Parathyroid adenoma (tissue), 2 donors: Measurements from ENCODE around the gene IST1.

ENCODE experiments used
- H2AFZ ChIP-seq: fragments of 300-600 bp; sonication (generic); one replicate; pipeline ENCODE4 v1.7.0; 2017; ENCODE audit warnings: antibody characterized with exemption, mild to moderate bottlenecking
- H3K27ac ChIP-seq: fragments of 300-600 bp; sonication (generic); one replicate; pipeline ENCODE4 v1.7.0; 2017
- H3K27me3 ChIP-seq: fragments of 300-600 bp; sonication (generic); one replicate; pipeline ENCODE4 v1.7.0; 2017; ENCODE audit warnings: low read length; ENCODE audit not compliant: control insufficient read depth, insufficient read depth
- H3K36me3 ChIP-seq: fragments of 300-600 bp; sonication (generic); one replicate; pipeline ENCODE4 v1.7.0; 2017; ENCODE audit warnings: low read length; ENCODE audit not compliant: control insufficient read depth, insufficient read depth
- H3K4me1 ChIP-seq: fragments of 300-600 bp; sonication (generic); one replicate; pipeline ENCODE4 v1.7.0; 2017; ENCODE audit warnings: control low read depth
- H3K4me2 ChIP-seq: fragments of 300-600 bp; sonication (generic); one replicate; pipeline ENCODE4 v1.7.0; 2017; ENCODE audit warnings: low read length
- H3K4me3 ChIP-seq: fragments of 300-600 bp; sonication (generic); one replicate; pipeline ENCODE4 v1.7.0; 2017; ENCODE audit warnings: low read depth, low read length
- H3K79me2 ChIP-seq: fragments of 300-600 bp; sonication (generic); one replicate; pipeline ENCODE4 v1.7.0; 2017; ENCODE audit warnings: control low read depth
- H3K9ac ChIP-seq: fragments of 300-600 bp; sonication (generic); one replicate; pipeline ENCODE4 v1.7.0; 2017; ENCODE audit warnings: mild to moderate bottlenecking
- H3K9me3 ChIP-seq: fragments of 300-600 bp; sonication (generic); one replicate; pipeline ENCODE4 v1.7.0; 2017; ENCODE audit warnings: low read length; ENCODE audit not compliant: control insufficient read depth
- CTCF ChIP-seq: fragments of 300-600 bp; sonication (generic); IDR thresholded peaks from one replicate; pipeline ENCODE4 v1.7.0; 2017; ENCODE audit warnings: antibody characterized with exemption, mild to moderate bottlenecking
- donor health status: primary hyperparathyroidism.

IST1 gene

GRCh38 chr16:71883168-71883848 lies 12.0 kb upstream of the IST1 start:
- peak overlapping the region; percentile 98 for H3K4me2 ChIP-seq
- no peaks in the 10 kb centered on the region for H3K27me3 ChIP-seq
- H3K79me2 ChIP-seq = peaks cover 16% of the 10 kb centered on the region
- peaks cover 5% of the 10 kb centered on the region for H3K4me1 ChIP-seq
- H2AFZ ChIP-seq = peak overlapping the region; percentile 100
- no peaks in the 10 kb centered on the region for H3K36me3 ChIP-seq
- H3K4me3 ChIP-seq = peak overlapping the region; percentile 87
- peak overlapping the region; percentile 88 for H3K27ac ChIP-seq
- H3K9ac ChIP-seq = peak overlapping the region; percentile 92
- no peak for TF ChIP-seq CTCF
- H3K9me3 ChIP-seq = no peaks in the 10 kb centered on the region

- peak within 1 kb of the TSS; percentile 87 for H3K4me3 ChIP-seq
- H3K27me3 ChIP-seq = no peaks in the 10 kb centered on the region
- H3K9me3 ChIP-seq = no peaks in the 10 kb centered on the region
- peak within 1 kb of the TSS; percentile 100 for H2AFZ ChIP-seq
- peaks cover 5% of the 10 kb centered on the region for H3K4me1 ChIP-seq
- H3K27ac ChIP-seq = peak within 1 kb of the TSS; percentile 88
- no peaks in the 10 kb centered on the region for H3K36me3 ChIP-seq
- peak; percentile 56 for TF ChIP-seq CTCF
- peaks cover 16% of the 10 kb centered on the region for H3K79me2 ChIP-seq
- peak within 1 kb of the TSS; percentile 98 for H3K4me2 ChIP-seq
- H3K9ac ChIP-seq = peak within 1 kb of the TSS; percentile 92
These were observed 11.3 kb upstream of the IST1 start, which contains the start of gene ZNF821 for GRCh38 chr16:71883849-71884638. Gene ZNF821, minus strand, starts transcription at chr16:71884182. Its CDS starts 4,236 bp downstream, at chr16:71879946.

- H2AFZ ChIP-seq = peak overlapping the region; percentile 100
- TF ChIP-seq CTCF = no peak
- no peaks in the 10 kb centered on the region for H3K27me3 ChIP-seq
- peaks cover 16% of the 10 kb centered on the region for H3K79me2 ChIP-seq
- H3K27ac ChIP-seq = no peak overlapping the region
- H3K9ac ChIP-seq = no peak overlapping the region
- H3K4me1 ChIP-seq = peaks cover 5% of the 10 kb centered on the region
- no peak overlapping the region for H3K4me2 ChIP-seq
- no peaks in the 10 kb centered on the region for H3K36me3 ChIP-seq
- H3K4me3 ChIP-seq = no peak overlapping the region
- H3K9me3 ChIP-seq = no peaks in the 10 kb centered on the region
These were observed 10.1 kb upstream of the IST1 start for GRCh38 chr16:71885261-71885650.

GRCh38 chr16:71889147-71889546 lies 6.2 kb upstream of the IST1 start:
- Histone ChIP-seq H3K4me1 (no peaks in the 10 kb centered on the region), H3K9ac (no peak overlapping the region), H3K27me3 (no peaks in the 10 kb centered on the region), H3K27ac (no peak overlapping the region), H3K4me3 (no peak overlapping the region), H3K4me2 (no peak overlapping the region), H3K79me2 (no peaks in the 10 kb centered on the region), H2AFZ (no peak overlapping the region), H3K36me3 (no peaks in the 10 kb centered on the region), H3K9me3 (no peaks in the 10 kb centered on the region)
- TF ChIP-seq CTCF = no peak
